Measurements from ENCODE around the gene NOC4L. TPM values are rescaled to one million over a fixed set of nuclear protein-coding genes. Genes with fewer than 3 reads are reported as not detected.
A peak's percentile ranks its signal among the peaks of the same experiment; 100 is the strongest.
"Not testable (repeated sequence)": the region's sequence is repeated elsewhere in the genome, so short reads cannot be mapped to it uniquely, and the experiment has no call there.

Gene NOC4L
- total and polyA plus RNA-seq, 11 donors = 7.9 to 21.1 (median 10.3) TPM

DNA sequence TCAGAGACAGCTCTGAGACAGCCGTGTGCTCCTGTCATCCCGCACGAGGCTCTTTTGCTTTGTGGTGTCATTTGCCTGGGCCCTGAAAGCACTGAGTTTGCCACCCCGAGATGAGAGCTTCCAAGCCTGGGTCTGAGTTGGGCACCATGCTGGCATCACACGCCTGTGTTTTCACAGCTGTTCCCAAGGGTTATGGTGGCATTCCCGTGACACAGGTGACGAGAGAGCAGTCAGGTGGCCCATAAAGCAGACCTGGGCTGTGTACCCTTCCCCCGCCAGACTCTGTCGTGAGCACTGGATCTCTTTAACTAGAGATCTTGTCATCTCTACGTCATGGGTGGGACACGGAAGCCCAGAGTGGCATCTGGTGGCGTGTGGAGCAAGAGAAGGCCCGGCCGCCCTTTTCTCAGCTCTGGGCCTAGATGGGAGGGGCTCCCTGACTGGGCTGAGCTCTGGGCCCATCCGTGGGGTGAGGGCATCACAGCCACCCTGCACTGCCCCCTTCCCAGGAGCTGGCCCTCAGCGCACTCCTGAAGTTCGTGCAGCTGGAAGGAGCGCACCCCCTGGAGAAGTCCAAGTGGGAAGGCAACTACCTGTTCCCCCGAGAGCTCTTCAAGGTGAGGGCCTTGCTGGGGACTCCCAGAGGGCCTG is 2.6 kb downstream of the NOC4L start:
- H3K4me1 ChIP-seq = peaks cover 3 to 32% (median 21%) of the 10 kb centered on the region in 12 donors
- H3K27ac ChIP-seq = no peak overlapping the region
- H3K4me3 ChIP-seq = no peak overlapping the region
- 90 to 94% (median 92%) methylated on average over 14 to 19 of the region's 19 CpGs for WGBS, 4 donors
- no peak for ATAC-seq
- TF ChIP-seq, protein P1, sequence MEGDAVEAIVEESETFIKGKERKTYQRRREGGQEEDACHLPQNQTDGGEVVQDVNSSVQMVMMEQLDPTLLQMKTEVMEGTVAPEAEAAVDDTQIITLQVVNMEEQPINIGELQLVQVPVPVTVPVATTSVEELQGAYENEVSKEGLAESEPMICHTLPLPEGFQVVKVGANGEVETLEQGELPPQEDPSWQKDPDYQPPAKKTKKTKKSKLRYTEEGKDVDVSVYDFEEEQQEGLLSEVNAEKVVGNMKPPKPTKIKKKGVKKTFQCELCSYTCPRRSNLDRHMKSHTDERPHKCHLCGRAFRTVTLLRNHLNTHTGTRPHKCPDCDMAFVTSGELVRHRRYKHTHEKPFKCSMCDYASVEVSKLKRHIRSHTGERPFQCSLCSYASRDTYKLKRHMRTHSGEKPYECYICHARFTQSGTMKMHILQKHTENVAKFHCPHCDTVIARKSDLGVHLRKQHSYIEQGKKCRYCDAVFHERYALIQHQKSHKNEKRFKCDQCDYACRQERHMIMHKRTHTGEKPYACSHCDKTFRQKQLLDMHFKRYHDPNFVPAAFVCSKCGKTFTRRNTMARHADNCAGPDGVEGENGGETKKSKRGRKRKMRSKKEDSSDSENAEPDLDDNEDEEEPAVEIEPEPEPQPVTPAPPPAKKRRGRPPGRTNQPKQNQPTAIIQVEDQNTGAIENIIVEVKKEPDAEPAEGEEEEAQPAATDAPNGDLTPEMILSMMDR (IDR thresholded peaks at IDR 0.05) = no peak
- no peak for TF ChIP-seq POLR2A (IDR thresholded peaks at IDR 0.05)
- H3K9me3 ChIP-seq = no peaks in the 10 kb centered on the region
- intact Hi-C loops (cut with DNase I) = no loop called here
- DNase-seq = peak in 2 of 5 donors; percentile 16 to 20
- H3K27me3 ChIP-seq = no peaks in the 10 kb centered on the region
- peaks cover 0 to 37% (median 8%) of the 10 kb centered on the region in 9 donors for H3K36me3 ChIP-seq

DNA sequence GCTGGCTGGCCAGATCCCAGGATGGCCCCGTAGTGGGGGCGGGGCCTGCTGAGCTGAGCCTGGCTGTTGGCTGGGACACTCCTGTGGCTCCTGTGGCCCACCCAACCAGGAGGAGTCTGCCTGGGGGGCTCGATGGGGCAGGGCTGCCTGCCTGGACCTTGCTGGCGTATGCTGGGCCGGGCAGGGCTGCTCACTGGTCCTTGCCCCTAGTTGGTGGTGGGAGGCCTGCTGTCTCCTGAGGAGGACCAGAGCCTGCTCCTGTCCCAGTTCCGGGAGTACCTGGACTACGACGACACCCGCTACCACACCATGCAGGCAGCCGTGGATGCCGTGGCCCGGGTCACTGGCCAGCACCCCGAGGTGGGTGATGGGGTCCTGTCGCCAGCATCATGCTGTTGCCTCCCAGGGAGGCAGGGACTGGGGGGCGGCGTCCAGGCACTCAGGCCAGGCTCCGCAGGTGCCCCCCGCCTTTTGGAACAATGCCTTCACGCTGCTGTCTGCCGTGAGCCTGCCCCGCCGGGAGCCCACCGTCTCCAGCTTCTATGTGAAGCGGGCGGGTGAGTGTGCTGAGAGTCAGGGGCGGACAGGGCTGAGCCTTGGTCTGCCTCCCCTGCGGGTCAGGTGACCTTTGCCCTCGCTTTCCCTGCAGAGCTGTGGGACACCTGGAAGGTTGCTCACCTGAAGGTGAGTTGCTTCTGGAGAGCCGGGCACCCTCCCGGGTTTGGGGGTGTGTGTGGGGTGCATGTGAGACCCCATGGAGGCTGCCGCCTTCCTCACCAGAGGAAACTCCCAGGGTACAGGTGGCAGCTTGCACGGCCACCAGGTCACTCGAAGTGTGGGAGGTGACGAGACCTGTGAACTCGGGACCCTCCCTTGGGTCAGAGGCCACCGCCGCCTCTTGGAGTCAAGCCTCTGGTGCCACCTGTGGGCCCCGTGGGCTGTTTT is 3.4 kb downstream of the NOC4L start:
- peak in 3 of 5 donors; percentile 16 to 60 (median 22) for DNase-seq
- 94 to 97% (median 94%) methylated on average over 16 to 38 of the region's 38 CpGs for WGBS, 4 donors
- no peaks in the 10 kb centered on the region for H3K27me3 ChIP-seq

DNA sequence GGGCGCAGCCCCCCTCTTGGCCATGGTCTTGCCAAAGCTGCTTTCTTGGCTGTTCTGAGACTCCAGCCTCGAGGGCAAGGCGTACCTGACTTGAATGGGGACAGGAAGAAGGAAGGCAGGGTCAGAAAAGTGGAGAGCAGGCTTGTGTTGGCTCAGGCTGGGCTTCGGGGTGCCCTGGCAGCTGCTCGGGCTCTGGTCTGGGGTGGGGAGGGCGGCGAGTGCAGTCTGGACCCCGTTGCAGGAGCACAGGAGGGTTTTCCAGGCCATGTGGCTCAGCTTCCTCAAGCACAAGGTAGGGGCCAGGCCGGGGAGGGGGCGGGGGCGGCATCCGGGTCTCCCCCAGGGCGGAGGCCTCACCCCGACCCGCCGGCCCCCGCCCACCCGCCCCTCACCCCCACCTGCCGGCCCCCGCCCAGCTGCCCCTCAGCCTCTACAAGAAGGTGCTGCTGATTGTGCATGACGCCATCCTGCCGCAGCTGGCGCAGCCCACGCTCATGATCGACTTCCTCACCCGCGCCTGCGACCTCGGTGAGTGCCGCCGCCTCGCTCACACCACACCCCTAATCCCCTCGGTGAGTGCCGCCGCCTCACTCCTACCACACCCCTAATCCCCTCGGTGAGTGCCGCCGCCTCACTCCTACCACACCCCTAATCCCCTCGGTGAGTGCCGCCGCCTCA is 4.2 kb downstream of the NOC4L start:
- DNase-seq (no peak), ATAC-seq (no peak)
- Histone ChIP-seq H3K4me3 (no peak overlapping the region), H3K27ac (no peak overlapping the region), H3K4me1 (peaks cover 0 to 17% (median 8%) of the 10 kb centered on the region in 12 donors), H3K9me3 (no peaks in the 10 kb centered on the region), H3K36me3 (peaks cover 0 to 37% (median 4%) of the 10 kb centered on the region in 9 donors), H3K27me3 (no peaks in the 10 kb centered on the region)
- TF ChIP-seq, protein P1 (IDR thresholded peaks at IDR 0.05) = no peak
- TF ChIP-seq POLR2A (IDR thresholded peaks at IDR 0.05) = no peak
- intact Hi-C loops (cut with DNase I) = no loop called here
- 87 to 96% (median 93%) methylated on average over 23 to 35 of the region's 41 CpGs for WGBS, 4 donors

More for the DNA sequence above, 3.4 kb downstream of the NOC4L start:
- no peak for ATAC-seq
- Histone ChIP-seq H3K9me3 (no peaks in the 10 kb centered on the region), H3K36me3 (peaks cover 0 to 37% (median 4%) of the 10 kb centered on the region in 9 donors), H3K4me3 (no peak overlapping the region), H3K4me1 (peaks cover 3 to 25% (median 16%) of the 10 kb centered on the region in 12 donors), H3K27ac (no peak overlapping the region)
- intact Hi-C loops (cut with DNase I) = no loop called here
- no peak for TF ChIP-seq POLR2A (IDR thresholded peaks at IDR 0.05)
- TF ChIP-seq, protein P1 (IDR thresholded peaks at IDR 0.05) = no peak

DNA sequence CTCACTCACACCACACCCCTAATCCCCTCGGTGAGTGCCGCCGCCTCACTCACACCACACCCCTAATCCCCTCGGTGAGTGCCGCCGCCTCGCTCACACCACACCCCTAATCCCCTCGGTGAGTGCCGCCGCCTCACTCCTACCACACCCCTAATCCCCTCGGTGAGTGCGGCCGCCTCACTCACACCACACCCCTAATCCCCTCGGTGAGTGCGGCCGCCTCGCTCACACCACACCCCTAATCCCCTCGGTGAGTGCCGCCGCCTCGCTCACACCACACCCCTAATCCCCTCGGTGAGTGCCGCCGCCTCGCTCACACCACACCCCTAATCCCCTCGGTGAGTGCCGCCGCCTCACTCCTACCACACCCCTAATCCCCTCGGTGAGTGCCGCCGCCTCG is 5.3 kb downstream of the NOC4L start:
- H3K4me1 ChIP-seq = peaks cover 0 to 22% (median 14%) of the 10 kb centered on the region in 12 donors
- ATAC-seq; H3K9me3 ChIP-seq; H3K27me3 ChIP-seq; intact Hi-C loops (cut with DNase I); H3K27ac ChIP-seq; DNase-seq; H3K4me3 ChIP-seq: not testable (repeated sequence)
- H3K36me3 ChIP-seq = peaks cover 0 to 37% (median 4%) of the 10 kb centered on the region in 9 donors
- WGBS, 4 donors = 92 to 98% (median 94%) methylated on average over 12 to 23 of the region's 32 CpGs
